Heart left ventricle (tissue), 13 donors: ENCODE results near the gene PRKG1.

Experiments
- CTCF ChIP-seq, 12 donors: fragments of 200-600 bp; sonication (generic) in 4 of 12; IDR thresholded peaks; one replicate each; pipeline versions ENCODE4 v1.5.0 to v1.8.0; 2018 to 2022; ENCODE audit warnings: antibody characterized with exemption in 12 of 12, mild to moderate bottlenecking in 5 of 12
- POLR2A ChIP-seq, 2 donors: fragments of 450-650 bp; IDR thresholded peaks; one replicate each; pipeline ENCODE4 v1.6.1; 2017; ENCODE audit warnings: antibody characterized with exemption in 2 of 2, mild to moderate bottlenecking in 2 of 2, moderate library complexity in 2 of 2
- donor health status: ischemic (EF 13 %, LVEDD 7.1; RV severe dilation, severe dysfunction).
- donor health status: DM: no; HTN: yes; CAD: no.
- donor health status: DM: no; HTN: no; CAD: no.
- donor health status: ischemic (EF 25% LVEDD 6.9; RV normal size, moderate dysfunction).
- donor health status: ischemic (EF 25% LVEDD 5.7; RV mildly dilated, moderate dysfunction).
- donor health status: ischemic (EF 35%, LVEDD 5.7; RV mildly dilated, moderate dysfunction).
- donor health status: nonischemic (EF 11% LVEDD 7.7; RV severe dilation, severe dysfunction).
- donor health status: DM: yes; HTN: yes; CAD: no.
- donor health status: PGD.
- donor health status: ischemic (EF 29% LVEDD 5.4; RV normal size, mild dysfunction).
- donor health status: nonischemic (EF 23%, LVEDD 6.1; RV moderate dilation, normal function).

GRCh38 chr10:51169111-51169510 is 94.8 kb downstream of the PRKG1 start:
- no peak for TF ChIP-seq CTCF (IDR thresholded peaks at IDR 0.05)
- no peak for TF ChIP-seq POLR2A (IDR thresholded peaks at IDR 0.05)
